ENCODE measurements around the gene ERP44. TPM values are rescaled to one million over a fixed set of nuclear protein-coding genes. Genes with fewer than 3 reads are reported as not detected.

The ERP44 gene
- polyA plus RNA-seq, 4 donors, result 11.9 to 43.6 (median 21.1) TPM

GRCh38 chr9:99931155-99931840 is 167.5 kb downstream of the ERP44 start:
- no peaks in the 10 kb centered on the region for H3K4me1 ChIP-seq (ENCODE audit: control insufficient read depth in 3 of 3, insufficient read depth in 2 of 3, low read depth in 1 of 3, low read length in 2 of 3)
- no peak overlapping the region for H3K27ac ChIP-seq (ENCODE audit: low read depth in 1 of 3, low read length in 2 of 3)
- no peaks in the 10 kb centered on the region for H3K27me3 ChIP-seq (ENCODE audit: control insufficient read depth in 3 of 3, insufficient read depth in 3 of 3, low read length in 3 of 3)
- 94 to 96% (median 95%) methylated on average over 6 of the region's 6 CpGs for WGBS, 3 donors
- FAIRE-seq (no peak), DNase-seq (no peak)
- H3K4me3 ChIP-seq (ENCODE audit: low read depth in 1 of 3, low read length in 3 of 3), result no peak overlapping the region
- peaks cover 0 to 10% of the 10 kb centered on the region in 2 donors for H3K9me3 ChIP-seq (ENCODE audit: control insufficient read depth in 2 of 2, insufficient read depth in 1 of 2, low read depth in 1 of 2, low read length in 1 of 2)
- peaks cover 0 to 10% (median 3%) of the 10 kb centered on the region in 3 donors for H3K36me3 ChIP-seq (ENCODE audit: control insufficient read depth in 3 of 3, insufficient read depth in 2 of 3, low read depth in 1 of 3, low read length in 3 of 3)

DNA sequence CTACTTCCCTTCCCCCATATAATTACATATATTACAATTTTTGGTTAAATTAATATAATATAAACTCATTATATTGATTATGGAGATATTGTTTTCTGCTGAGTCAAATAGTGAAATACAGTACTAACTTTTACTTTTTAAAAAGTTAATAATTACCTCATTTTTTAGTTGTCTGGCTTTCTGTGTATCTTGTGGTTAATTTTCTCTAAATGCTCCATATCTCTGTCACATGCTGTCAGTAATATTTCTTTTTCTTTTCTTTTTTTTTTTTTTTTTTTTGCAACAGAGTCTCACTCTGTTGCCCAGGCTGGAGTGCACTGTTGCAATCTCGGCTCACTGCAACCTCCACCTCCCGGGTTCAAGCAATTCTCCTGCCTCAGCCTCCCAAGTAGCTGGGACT is 169.1 kb downstream of the ERP44 start:
- WGBS, 3 donors, result 95 to 100% (median 97%) methylated on average over 2 of the region's 2 CpGs
- Histone ChIP-seq H3K4me1 (ENCODE audit: control insufficient read depth in 3 of 3, insufficient read depth in 2 of 3, low read depth in 1 of 3, low read length in 2 of 3) (no peaks in the 10 kb centered on the region), H3K36me3 (ENCODE audit: control insufficient read depth in 3 of 3, insufficient read depth in 2 of 3, low read depth in 1 of 3, low read length in 3 of 3) (peaks cover 0 to 11% (median 3%) of the 10 kb centered on the region in 3 donors), H3K27ac (ENCODE audit: low read depth in 1 of 3, low read length in 2 of 3) (no peak overlapping the region), H3K27me3 (ENCODE audit: control insufficient read depth in 3 of 3, insufficient read depth in 3 of 3, low read length in 3 of 3) (no peaks in the 10 kb centered on the region), H3K4me3 (ENCODE audit: low read depth in 1 of 3, low read length in 3 of 3) (no peak overlapping the region), H3K9me3 (ENCODE audit: control insufficient read depth in 2 of 2, insufficient read depth in 1 of 2, low read depth in 1 of 2, low read length in 1 of 2) (peaks cover 0 to 11% of the 10 kb centered on the region in 2 donors)
- DNase-seq (no peak), FAIRE-seq (no peak)

Other genes starting within 250 kb of the ERP44 start
- gene STX17, start 192.3 kb downstream of the ERP44 start, polyA plus RNA-seq, result 10 to 100 TPM in 1 of 4 donors, 1 to 10 TPM in 3; 7.2 to 33.4 (median 8.5) TPM
- 10 to 100 TPM in 1 of 4 donors, 1 to 10 TPM in 3; 2.7 to 15.5 (median 6.4) TPM for gene INVS, start 243 bp upstream of the ERP44 start, polyA plus RNA-seq